GM12878 (cell line): ENCODE results near the gene KRT25. TPM values are rescaled to one million over a fixed set of nuclear protein-coding genes. Genes with fewer than 3 reads are reported as not detected.

ENCODE experiments used
- ATAC-seq: fragments of 200-7000 bp; cut with Tn5 transposase; 3 replicates; pipeline ENCODE4 v1.9.1; 2020; ENCODE audit warnings: mild to moderate bottlenecking, moderate library complexity
- BruUV-seq: library from RNA; stranded (reverse); fragments of 400-500 nt; replicated peaks from 2 replicates; lab custom pipeline; 2021; lab: Mats Ljungman, UMichigan
- CTCF ChIA-PET: fragments of 300-600 bp; sonication (Branson Sonifier 250); formaldehyde crosslinking; extraction: SDS; loops from one replicate; lab custom pipeline; 2021; ENCODE audit warnings: inconsistent platforms; lab: Yijun Ruan, JAX
- POLR2A ChIA-PET: fragments of 350-600 bp; formaldehyde crosslinking; extraction: SDS; loops from one replicate; lab custom pipeline; 2021; ENCODE audit warnings: inconsistent platforms; lab: Charles Lee
- RAD21 ChIA-PET: fragments of 300-600 bp; sonication (Branson Sonifier 250); formaldehyde crosslinking; loops from one replicate; lab custom pipeline; 2023; ENCODE audit warnings: antibody characterized with exemption; ENCODE audit not compliant: unreplicated experiment; lab: Charles Lee
- SMC1A ChIA-PET: fragments of 300-600 bp; sonication (Branson Sonifier 250); formaldehyde crosslinking; loops from one replicate; lab custom pipeline; 2023; ENCODE audit not compliant: unreplicated experiment, uncharacterized antibody; lab: Charles Lee
- DNase-seq: peaks from one replicate; pipeline ENCODE4 v3.0.0-alpha.2; 2011; ENCODE audit warnings: low read depth, low spot score
- FAIRE-seq: peaks from 3 replicates; lab custom pipeline; 2011; peaks lifted over from hg19 to GRCh38; lab: Jason Lieb, UNC
- H2AFZ ChIP-seq: 2 replicates; pipeline ENCODE4 v1.6.0; 2011; ENCODE audit warnings: low read depth, low read length, control low read depth; ENCODE audit not compliant: control insufficient read depth
- H3K27ac ChIP-seq: 2 replicates; pipeline ENCODE4 v1.5.1; 2011; ENCODE audit warnings: control low read depth; ENCODE audit not compliant: control insufficient read depth, insufficient read depth
- H3K27me3 ChIP-seq, 2 experiments: replicated peaks in 1 of 2; 2 replicates each; pipeline versions ENCODE4 v1.6.0 to v1.6.1; 2011; ENCODE audit warnings: low read length in 1 of 2; ENCODE audit not compliant: control insufficient read depth in 2 of 2, insufficient read depth in 2 of 2
- H3K36me3 ChIP-seq, 2 experiments: 2 replicates each; pipeline ENCODE4 v1.5.1; 2011; ENCODE audit warnings: low read length in 1 of 2; ENCODE audit not compliant: control insufficient read depth in 2 of 2, insufficient read depth in 2 of 2
- H3K4me1 ChIP-seq: 2 replicates; pipeline ENCODE4 v1.6.1; 2011; ENCODE audit warnings: mild to moderate bottlenecking, low read length, moderate library complexity, mixed read lengths; ENCODE audit not compliant: control insufficient read depth, insufficient read depth
- H3K4me2 ChIP-seq: 2 replicates; pipeline ENCODE4 v1.6.0; 2011; ENCODE audit warnings: control low read depth; ENCODE audit not compliant: control insufficient read depth, insufficient read depth
- H3K4me3 ChIP-seq: fragments of 200-600 bp; sonication (generic); 2 replicates; pipeline ENCODE4 v1.5.1; 2016
- H3K79me2 ChIP-seq: 2 replicates; pipeline ENCODE4 v1.6.0; 2011; ENCODE audit warnings: low read length; ENCODE audit not compliant: control insufficient read depth, insufficient read depth
- H3K9ac ChIP-seq: 2 replicates; pipeline ENCODE4 v1.8.0; 2011; ENCODE audit warnings: low read length, control low read depth, mixed read lengths; ENCODE audit not compliant: control insufficient read depth, insufficient read depth
- H3K9me3 ChIP-seq: replicated peaks from 3 replicates; pipeline ENCODE4 v1.5.1; 2011; ENCODE audit warnings: mild to moderate bottlenecking, low read length; ENCODE audit not compliant: control insufficient read depth, insufficient read depth
- H4K20me1 ChIP-seq: 2 replicates; pipeline ENCODE4 v1.6.0; 2011; ENCODE audit not compliant: control insufficient read depth, insufficient read depth
- EGR1 ChIP-seq, 2 experiments: IDR thresholded peaks; 1 replicate in 1 of 2; 2 replicates in 1 of 2; pipeline ENCODE4 v1.6.1; 2011 to 2012; ENCODE audit warnings: low read depth in 2 of 2, low read length in 2 of 2, borderline replicate concordance in 1 of 2, mild to moderate bottlenecking in 1 of 2, moderate library complexity in 1 of 2
- GABPA ChIP-seq: IDR thresholded peaks from 2 replicates; pipeline ENCODE4 v1.6.1; 2014; ENCODE audit warnings: antibody characterized with exemption, low read depth, mild to moderate bottlenecking, inconsistent platforms
- PML ChIP-seq: IDR thresholded peaks from 2 replicates; pipeline ENCODE4 v1.6.1; 2012; ENCODE audit warnings: low read length, inconsistent platforms
- POLR2AphosphoS2 ChIP-seq: IDR thresholded peaks from 2 replicates; pipeline ENCODE4 v1.6.1; 2011; ENCODE audit warnings: low read depth, mild to moderate bottlenecking, low read length, improper control_type of control experiment, moderate library complexity
- RAD51 ChIP-seq: fragments of 450-650 bp; IDR thresholded peaks from 2 replicates; pipeline ENCODE4 v1.6.1; 2016; ENCODE audit warnings: moderate library complexity, mild to moderate bottlenecking, inconsistent platforms
- REST ChIP-seq: IDR thresholded peaks from 2 replicates; pipeline ENCODE4 v1.6.1; 2012; ENCODE audit warnings: mild to moderate bottlenecking, low read depth, low read length
- TCF7 ChIP-seq: IDR thresholded peaks from 2 replicates; pipeline ENCODE4 v1.6.1; 2014; ENCODE audit warnings: antibody characterized with exemption, borderline replicate concordance
- YY1 ChIP-seq: IDR thresholded peaks from 2 replicates; pipeline ENCODE4 v1.6.1; 2011; ENCODE audit warnings: low read depth, mild to moderate bottlenecking, low read length
- ZNF384 ChIP-seq: IDR thresholded peaks from 2 replicates; pipeline ENCODE4 v1.6.1; 2012; ENCODE audit warnings: low read depth, mild to moderate bottlenecking, low read length, improper control_type of control experiment, borderline replicate concordance
- WGBS: methylation state at CpG from one replicate; pipeline ENCODE4 v1.1.6; 2016; ENCODE audit warnings: low lambda C conversion rate; ENCODE audit not compliant: insufficient replicate concordance, insufficient coverage; ENCODE audit errors: missing lambda C conversion rate; 5-methylcytosine and 5-hydroxymethylcytosine counted together
- in situ Hi-C: fragments of 300-500 bp; cut with MboI; formaldehyde crosslinking; loops from 9 replicates; pipeline ENCODE4 v1.14.3; 2018; ENCODE audit warnings: mixed read lengths
- intact Hi-C: fragments of 100-400 bp; cut with micrococcal nuclease; formaldehyde crosslinking; loops from one replicate; pipeline ENCODE4 v1.14.2; 2022; ENCODE audit not compliant: unreplicated experiment
- polyA plus RNA-seq, 11 experiments: library from polyadenylated mRNA; depleted of rRNA in 4 of 11; unstranded in 6 of 11; stranded (reverse) in 5 of 11; fragments of >200 nt; fragmentation: Nextera tagmentation in 4 of 11; fragmentation: Illumina TruSeq in 1 of 11; extraction: Ambion mirVana in 4 of 11; extraction: Trizol in 1 of 11; gene quantifications; 1 replicate in 1 of 11; 2 replicates in 10 of 11; pipeline versions ENCODE4 v1.2.1 to v1.2.3, GENCODE V29; 2011 to 2016; ENCODE audit warnings: inconsistent platforms in 2 of 11, missing spikeins in 2 of 11, low read depth in 1 of 11
- total RNA-seq, 4 experiments: library from RNA; depleted of rRNA in 3 of 4; stranded (reverse); fragments of >200 nt in 3 of 4; fragmentation: Illumina TruSeq in 1 of 4; extraction: Trizol in 1 of 4; gene quantifications; 2 replicates each; pipeline versions ENCODE4 v1.2.1 to v1.2.3, GENCODE V29; 2013 to 2021
- TF ChIP-seq, protein P1 (sequence below): fragments of 450-650 bp; IDR thresholded peaks from 2 replicates; pipeline ENCODE4 v1.6.1; 2017; ENCODE audit warnings: mild to moderate bottlenecking, moderate library complexity

KRT25 gene
- total and polyA plus RNA-seq, 10 of the 15 experiments (the other 5 are each of a cell fraction or from before 2014, with no cell fraction given): not detected

- BruUV-seq: no TSS peak
- 17% methylated on average over 5 of the region's 5 CpGs for WGBS
- TF ChIP-seq POLR2AphosphoS2 (no peak), RAD51 (no peak), EGR1 (IDR thresholded peaks at IDR 0.05; ENCODE audit: borderline replicate concordance in 1 of 2, low read depth in 2 of 2, low read length in 2 of 2) (no peak)
- H2AFZ ChIP-seq: no peak overlapping the region
- DNase-seq (no peak), FAIRE-seq (no peak), ATAC-seq (no peak)
- no peak overlapping the region for H3K27ac ChIP-seq
- ChIA-PET SMC1A (no interaction called here), RAD21 (no interaction called here), CTCF (interaction anchor here (1.0 kb wide), 1 partner anchor 889 kb away, joined by 3 read pairs; no protein-coding TSS in a partner anchor), POLR2A (no interaction called here)
- no peaks in the 10 kb centered on the region for H3K36me3 ChIP-seq
- H3K79me2 ChIP-seq: no peaks in the 10 kb centered on the region
- in situ Hi-C loops: no loop called here
- peaks cover 0 to 6% of the 10 kb centered on the region in 2 experiments; a peak in 1 of 4 replicates for H3K27me3 ChIP-seq
- H3K4me3 ChIP-seq: no peak overlapping the region
- intact Hi-C loops: loop anchor here (5.0 kb wide), 1 partner anchor 101 kb away; no protein-coding TSS in a partner anchor
- H4K20me1 ChIP-seq: no peaks in the 10 kb centered on the region
- no peak overlapping the region for H3K9ac ChIP-seq
- H3K4me2 ChIP-seq: no peak overlapping the region
- H3K4me1 ChIP-seq: no peaks in the 10 kb centered on the region
- no peaks in the 10 kb centered on the region for H3K9me3 ChIP-seq
Observed at GRCh38 chr17:40778461-40778860, 23.3 kb upstream of the KRT25 start.

- H3K27ac ChIP-seq: no peak overlapping the region
- SMC1A ChIA-PET: no interaction called here
- RAD21 ChIA-PET: no interaction called here
- H3K9me3 ChIP-seq: no peaks in the 10 kb centered on the region
- intact Hi-C loops (loop anchor here (5.0 kb wide), 1 partner anchor 101 kb away; no protein-coding TSS in a partner anchor), in situ Hi-C loops (no loop called here)
- H2AFZ ChIP-seq: no peak overlapping the region
- H3K36me3 ChIP-seq: no peaks in the 10 kb centered on the region
- no peaks in the 10 kb centered on the region for H3K4me1 ChIP-seq
- no peaks in the 10 kb centered on the region for H4K20me1 ChIP-seq
- POLR2A ChIA-PET: no interaction called here
- no peak for FAIRE-seq
- H3K4me3 ChIP-seq: no peak overlapping the region
- DNase-seq: no peak
- 46% methylated on average over 3 of the region's 3 CpGs for WGBS
- H3K27me3 ChIP-seq: peaks cover 0 to 6% of the 10 kb centered on the region in 2 experiments; a peak in 1 of 4 replicates
- CTCF ChIA-PET: interaction anchor here (1.0 kb wide), 1 partner anchor 889 kb away, joined by 3 read pairs; no protein-coding TSS in a partner anchor
- no peak overlapping the region for H3K4me2 ChIP-seq
- ATAC-seq: no peak
- H3K9ac ChIP-seq: no peak overlapping the region
- no peaks in the 10 kb centered on the region for H3K79me2 ChIP-seq
- BruUV-seq: no TSS peak
- no peak for TF ChIP-seq GABPA
- no peak for TF ChIP-seq PML
- no peak for TF ChIP-seq YY1
- TF ChIP-seq, protein P1, sequence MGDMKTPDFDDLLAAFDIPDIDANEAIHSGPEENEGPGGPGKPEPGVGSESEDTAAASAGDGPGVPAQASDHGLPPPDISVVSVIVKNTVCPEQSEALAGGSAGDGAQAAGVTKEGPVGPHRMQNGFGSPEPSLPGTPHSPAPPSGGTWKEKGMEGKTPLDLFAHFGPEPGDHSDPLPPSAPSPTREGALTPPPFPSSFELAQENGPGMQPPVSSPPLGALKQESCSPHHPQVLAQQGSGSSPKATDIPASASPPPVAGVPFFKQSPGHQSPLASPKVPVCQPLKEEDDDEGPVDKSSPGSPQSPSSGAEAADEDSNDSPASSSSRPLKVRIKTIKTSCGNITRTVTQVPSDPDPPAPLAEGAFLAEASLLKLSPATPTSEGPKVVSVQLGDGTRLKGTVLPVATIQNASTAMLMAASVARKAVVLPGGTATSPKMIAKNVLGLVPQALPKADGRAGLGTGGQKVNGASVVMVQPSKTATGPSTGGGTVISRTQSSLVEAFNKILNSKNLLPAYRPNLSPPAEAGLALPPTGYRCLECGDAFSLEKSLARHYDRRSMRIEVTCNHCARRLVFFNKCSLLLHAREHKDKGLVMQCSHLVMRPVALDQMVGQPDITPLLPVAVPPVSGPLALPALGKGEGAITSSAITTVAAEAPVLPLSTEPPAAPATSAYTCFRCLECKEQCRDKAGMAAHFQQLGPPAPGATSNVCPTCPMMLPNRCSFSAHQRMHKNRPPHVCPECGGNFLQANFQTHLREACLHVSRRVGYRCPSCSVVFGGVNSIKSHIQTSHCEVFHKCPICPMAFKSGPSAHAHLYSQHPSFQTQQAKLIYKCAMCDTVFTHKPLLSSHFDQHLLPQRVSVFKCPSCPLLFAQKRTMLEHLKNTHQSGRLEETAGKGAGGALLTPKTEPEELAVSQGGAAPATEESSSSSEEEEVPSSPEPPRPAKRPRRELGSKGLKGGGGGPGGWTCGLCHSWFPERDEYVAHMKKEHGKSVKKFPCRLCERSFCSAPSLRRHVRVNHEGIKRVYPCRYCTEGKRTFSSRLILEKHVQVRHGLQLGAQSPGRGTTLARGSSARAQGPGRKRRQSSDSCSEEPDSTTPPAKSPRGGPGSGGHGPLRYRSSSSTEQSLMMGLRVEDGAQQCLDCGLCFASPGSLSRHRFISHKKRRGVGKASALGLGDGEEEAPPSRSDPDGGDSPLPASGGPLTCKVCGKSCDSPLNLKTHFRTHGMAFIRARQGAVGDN: no peak
- TF ChIP-seq ZNF384: no peak
- TF ChIP-seq TCF7: no peak
- TF ChIP-seq REST: no peak
Observed at GRCh38 chr17:40777971-40778370, 22.8 kb upstream of the KRT25 start.
